GM12878 (cell line): Measurements from ENCODE around the gene HYCC1. TPM values are rescaled to one million over a fixed set of nuclear protein-coding genes. Genes with fewer than 3 reads are reported as not detected.

Experiments used
- BRCA1 ChIP-seq: IDR thresholded peaks from 2 replicates; pipeline ENCODE4 v1.6.1; 2011; ENCODE audit warnings: low read depth, low read length, improper control_type of control experiment
- CTCF ChIP-seq, 3 experiments: IDR thresholded peaks in 2 of 3; conservative IDR thresholded peaks in 1 of 3; 2 replicates each; pipeline ENCODE4 v1.5.1; 2011; ENCODE audit warnings: low read depth in 3 of 3, low read length in 3 of 3, mild to moderate bottlenecking in 3 of 3, control low read depth in 2 of 3, moderate library complexity in 2 of 3, inconsistent platforms in 1 of 3, mixed read lengths in 1 of 3; ENCODE audit not compliant: control insufficient read depth in 2 of 3, insufficient read depth in 1 of 3; ENCODE audit errors: extremely low read depth in 1 of 3
- EED ChIP-seq: sonication (generic); IDR thresholded peaks from 2 replicates; pipeline ENCODE4 v1.6.1; 2016; ENCODE audit warnings: antibody characterized with exemption, low read depth
- ETV6 ChIP-seq, 2 experiments: fragments of 450-650 bp in 1 of 2; IDR thresholded peaks in 1 of 2; conservative IDR thresholded peaks in 1 of 2; 2 replicates each; pipeline ENCODE4 v1.6.1; 2014; ENCODE audit warnings: antibody characterized with exemption in 1 of 2, borderline replicate concordance in 1 of 2, low read depth in 1 of 2, mild to moderate bottlenecking in 1 of 2, moderate library complexity in 1 of 2
- SMAD1 ChIP-seq: fragments of 450-650 bp; IDR thresholded peaks from 2 replicates; pipeline ENCODE4 v1.6.1; 2018; ENCODE audit warnings: mild to moderate bottlenecking, low read depth; ENCODE audit not compliant: partially characterized antibody
- ZBTB40 ChIP-seq: fragments of 450-650 bp; IDR thresholded peaks from 2 replicates; pipeline ENCODE4 v1.6.1; 2016; ENCODE audit warnings: mild to moderate bottlenecking, moderate library complexity, borderline replicate concordance
- ZNF384 ChIP-seq: IDR thresholded peaks from 2 replicates; pipeline ENCODE4 v1.6.1; 2012; ENCODE audit warnings: low read depth, mild to moderate bottlenecking, low read length, improper control_type of control experiment, borderline replicate concordance
- polyA plus RNA-seq, 11 experiments: library from polyadenylated mRNA; depleted of rRNA in 4 of 11; unstranded in 6 of 11; stranded (reverse) in 5 of 11; fragments of >200 nt; fragmentation: Nextera tagmentation in 4 of 11; fragmentation: Illumina TruSeq in 1 of 11; extraction: Ambion mirVana in 4 of 11; extraction: Trizol in 1 of 11; gene quantifications; 1 replicate in 1 of 11; 2 replicates in 10 of 11; pipeline versions ENCODE4 v1.2.1 to v1.2.3, GENCODE V29; 2011 to 2016; ENCODE audit warnings: inconsistent platforms in 2 of 11, missing spikeins in 2 of 11, low read depth in 1 of 11
- total RNA-seq, 4 experiments: library from RNA; depleted of rRNA in 3 of 4; stranded (reverse); fragments of >200 nt in 3 of 4; fragmentation: Illumina TruSeq in 1 of 4; extraction: Trizol in 1 of 4; gene quantifications; 2 replicates each; pipeline versions ENCODE4 v1.2.1 to v1.2.3, GENCODE V29; 2013 to 2021

Gene HYCC1
- total and polyA plus RNA-seq, 10 of the 15 experiments (the other 5 are each of a cell fraction or from before 2014, with no cell fraction given): 8.5 to 62.9 (median 33.1) TPM

- TF ChIP-seq ZBTB40: peak; percentile 74; the same call in 1 of the 2 replicates
- peak; percentile 83 for TF ChIP-seq ZNF384
- TF ChIP-seq EED: no peak
- TF ChIP-seq BRCA1: no peak
- no peak for TF ChIP-seq ETV6 (conservative IDR thresholded peaks at IDR 0.05 in 1 of 2, IDR thresholded peaks at IDR 0.05 in 1 of 2; ENCODE audit: borderline replicate concordance in 1 of 2, low read depth in 1 of 2)
- no peak for TF ChIP-seq SMAD1
- TF ChIP-seq CTCF (IDR thresholded peaks at IDR 0.05 in 2 of 3, conservative IDR thresholded peaks at IDR 0.05 in 1 of 3; ENCODE audit: control insufficient read depth in 2 of 3, extremely low read depth in 1 of 3, insufficient read depth in 1 of 3, low read depth in 3 of 3, low read length in 3 of 3): no peak
- TF ChIP-seq, all 136 proteins: peak for 4
Observed at GRCh38 chr7:22996470-22996869, 17.5 kb downstream of the HYCC1 start (continued).
